ENCODE results near the gene LCTL. TPM values are rescaled to one million over a fixed set of nuclear protein-coding genes. Genes with fewer than 3 reads are reported as not detected.
"Not testable (repeated sequence)": the region's sequence is repeated elsewhere in the genome, so short reads cannot be mapped to it uniquely, and the experiment has no call there.

Gene LCTL
- total RNA-seq, 1 experiment from 2014 or later = 0.10 TPM

DNA sequence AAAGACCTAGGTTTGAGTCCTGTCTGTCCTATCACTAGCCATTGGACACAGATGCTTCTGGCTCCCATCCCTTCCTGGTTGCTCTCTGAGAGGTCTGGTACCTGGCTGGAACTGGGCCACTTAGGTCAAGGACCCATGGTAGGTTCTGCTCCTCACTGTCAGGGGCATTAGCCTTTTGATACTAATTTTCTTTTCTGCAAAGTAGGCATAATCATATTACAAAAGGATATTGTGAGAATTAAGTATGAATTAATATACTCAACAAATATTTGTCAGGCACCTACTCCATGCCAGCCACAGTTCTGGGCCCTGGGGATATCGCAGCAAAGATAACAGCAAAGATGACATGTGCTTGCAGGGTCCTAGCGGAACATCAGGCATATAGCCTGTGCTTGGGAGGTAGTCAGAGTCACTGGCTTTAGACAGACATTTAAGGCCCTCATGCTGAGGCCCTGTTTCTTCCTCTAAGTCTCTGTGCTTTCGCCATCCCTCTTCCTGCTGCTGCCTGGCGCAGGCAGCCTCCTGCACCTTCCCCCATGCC is 25.6 kb upstream of the LCTL start:
- no peak for DNase-seq (ENCODE audit: low spot score)

DNA sequence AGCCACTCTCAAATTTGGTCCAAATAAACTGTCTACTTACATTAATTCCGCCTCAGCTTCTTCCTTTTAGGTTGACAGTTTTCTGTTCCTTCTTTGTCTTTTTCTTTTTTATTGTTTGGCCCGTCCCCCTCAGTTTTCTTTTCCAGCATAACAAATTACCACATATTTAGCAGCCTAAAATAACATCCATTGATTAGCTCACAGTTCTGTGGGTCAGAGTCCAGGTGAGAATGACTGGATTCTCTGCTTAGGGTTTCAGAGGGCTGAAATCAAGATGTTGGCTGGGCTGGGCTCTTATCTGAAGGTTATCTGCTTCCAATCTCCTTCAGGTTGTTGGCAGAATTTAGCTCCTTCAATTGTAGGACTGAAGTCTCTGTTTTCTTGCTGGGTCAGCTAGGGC is 24.6 kb upstream of the LCTL start:
- DNase-seq (ENCODE audit: low spot score) = no peak

DNA sequence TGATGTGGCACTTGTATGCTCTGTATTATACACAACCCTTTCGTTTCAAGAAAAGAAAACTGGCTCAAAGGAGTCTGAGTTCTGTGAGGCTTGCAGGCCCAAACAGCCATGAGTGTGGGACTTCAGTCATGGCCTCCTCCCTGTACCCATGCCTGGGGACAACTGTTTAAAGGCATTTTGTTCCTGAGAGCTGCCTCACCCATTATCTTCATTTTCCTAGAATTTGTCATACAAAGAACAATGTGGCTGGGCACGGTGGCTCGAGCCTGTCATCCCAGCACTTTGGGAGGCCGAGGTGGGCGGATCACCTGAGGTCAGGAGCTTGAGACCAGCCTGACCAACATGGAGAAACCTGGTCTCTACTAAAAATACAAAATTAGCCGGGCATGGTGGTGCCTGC is 23.6 kb upstream of the LCTL start:
- not testable (repeated sequence) for DNase-seq (ENCODE audit: low spot score)

DNA sequence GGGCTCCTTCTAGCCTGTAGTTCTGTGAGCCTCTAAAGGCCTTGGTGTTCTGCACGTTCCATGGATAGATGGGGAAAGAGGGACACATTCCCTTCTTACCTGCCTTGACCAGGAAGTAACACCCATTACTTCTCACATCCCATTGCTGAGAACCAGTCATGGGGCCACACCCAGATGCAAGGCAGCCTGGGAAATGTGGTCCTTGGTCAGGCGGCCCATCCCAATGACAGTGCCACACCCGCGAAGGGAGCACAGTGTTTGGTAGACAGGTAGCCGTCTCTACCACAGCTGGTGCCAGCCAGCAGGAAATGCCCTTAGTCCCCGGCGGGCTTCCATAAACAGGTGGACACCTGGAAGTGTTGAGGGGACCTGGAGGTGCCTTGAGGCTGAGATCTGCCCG is 23.2 kb upstream of the LCTL start:
- DNase-seq (ENCODE audit: low spot score) = no peak

DNA sequence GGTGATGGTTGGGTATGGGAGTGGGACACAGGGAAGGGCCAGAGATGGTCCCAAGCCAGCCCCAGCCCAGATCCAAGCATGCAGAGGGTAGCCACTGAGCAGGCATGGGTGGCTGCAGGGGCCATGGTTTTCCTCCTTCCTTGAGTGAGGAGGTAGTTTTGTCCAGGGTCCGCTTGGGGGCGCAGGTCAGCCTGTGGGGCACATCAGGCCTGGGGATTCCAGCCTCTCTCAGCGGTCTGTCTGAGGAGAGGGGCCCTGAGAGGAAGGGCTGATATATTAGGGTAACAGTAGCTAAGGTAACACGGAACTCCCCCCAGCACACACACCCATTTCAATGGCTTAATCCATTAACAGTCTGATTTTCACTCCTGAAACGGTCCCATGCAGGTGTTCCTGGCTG is 22.7 kb upstream of the LCTL start:
- no peak for DNase-seq (ENCODE audit: low spot score)

DNA sequence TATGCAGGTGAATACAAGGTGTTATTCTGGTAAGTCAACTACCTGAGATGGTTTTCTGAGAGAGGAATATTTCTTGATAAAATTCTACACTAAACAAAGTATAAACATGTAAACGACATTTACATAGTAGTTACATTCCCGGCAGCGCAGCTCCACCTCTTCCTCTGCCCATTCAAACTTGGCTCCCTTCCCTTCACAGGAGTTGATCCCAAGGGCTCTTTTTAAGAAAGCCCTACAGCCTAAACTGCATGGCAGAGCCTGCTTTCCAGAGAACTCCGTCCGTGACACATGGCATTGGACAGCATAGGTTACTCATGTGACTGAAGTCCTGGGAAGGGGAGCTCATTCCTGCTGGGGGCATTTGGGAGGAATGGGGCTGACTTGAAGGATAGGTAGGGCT is 22.0 kb upstream of the LCTL start:
- no peak for DNase-seq (ENCODE audit: low spot score)

DNA sequence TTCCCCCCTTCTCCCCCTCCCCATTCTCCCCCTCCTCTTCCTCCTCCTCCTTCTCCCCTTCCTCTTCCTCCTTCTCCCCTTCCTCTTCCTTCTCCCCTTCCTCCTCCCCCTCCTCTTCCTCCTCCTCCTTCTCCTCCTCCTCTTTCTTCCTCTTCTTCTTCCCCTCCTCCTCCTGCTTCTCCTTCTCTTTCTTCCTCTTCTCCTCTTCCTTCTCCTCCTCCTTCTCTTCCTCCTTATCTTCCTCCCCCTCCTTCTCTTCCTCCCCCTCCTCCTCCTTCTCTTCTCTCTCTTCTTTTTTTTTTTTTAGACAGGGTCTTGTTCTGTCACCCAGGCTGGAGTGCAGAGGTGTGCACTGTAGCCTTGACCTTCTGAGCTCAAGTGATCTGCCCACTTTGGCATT is 21.2 kb upstream of the LCTL start:
- DNase-seq (ENCODE audit: low spot score) = no peak

DNA sequence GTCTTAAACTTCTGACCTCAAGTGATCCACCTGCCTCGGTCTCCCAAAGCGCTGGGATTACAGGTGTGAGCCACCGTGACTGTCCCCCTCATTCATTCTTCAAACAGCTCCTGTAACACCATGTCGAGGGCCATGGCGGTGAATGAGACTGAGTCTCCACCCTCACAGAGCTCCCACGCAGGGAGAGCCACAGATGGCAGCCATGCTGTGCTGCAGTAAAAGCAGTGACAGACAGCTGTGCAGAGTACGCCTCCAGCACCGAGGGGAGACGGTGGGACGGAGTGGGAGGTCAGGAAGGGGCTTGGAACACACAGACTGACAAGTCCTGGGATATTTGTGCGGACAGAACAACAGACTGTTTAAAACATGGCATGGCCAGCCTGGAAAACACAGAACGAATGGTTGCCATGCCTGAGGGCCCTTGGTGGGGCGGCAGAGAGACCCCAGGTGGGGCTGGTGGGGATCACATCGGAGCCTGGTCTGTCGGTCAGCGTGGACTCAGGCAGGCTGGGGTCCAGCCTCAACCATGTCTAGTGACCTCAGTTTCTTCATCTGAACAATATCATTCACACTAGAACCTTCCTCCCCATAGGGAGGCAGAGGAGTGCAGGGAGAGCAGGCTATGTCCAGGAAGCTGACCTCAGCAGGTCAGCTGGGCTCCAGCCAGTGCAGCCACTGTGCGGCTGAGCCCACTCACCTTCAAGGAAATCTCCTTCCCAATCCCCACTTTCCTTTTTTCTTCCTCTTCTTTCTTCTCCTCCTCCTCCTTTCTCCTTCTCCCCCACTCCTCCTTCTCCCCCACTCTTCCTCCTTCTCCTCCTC is 20.6 kb upstream of the LCTL start:
- DNase-seq (ENCODE audit: low spot score) = no peak

DNA sequence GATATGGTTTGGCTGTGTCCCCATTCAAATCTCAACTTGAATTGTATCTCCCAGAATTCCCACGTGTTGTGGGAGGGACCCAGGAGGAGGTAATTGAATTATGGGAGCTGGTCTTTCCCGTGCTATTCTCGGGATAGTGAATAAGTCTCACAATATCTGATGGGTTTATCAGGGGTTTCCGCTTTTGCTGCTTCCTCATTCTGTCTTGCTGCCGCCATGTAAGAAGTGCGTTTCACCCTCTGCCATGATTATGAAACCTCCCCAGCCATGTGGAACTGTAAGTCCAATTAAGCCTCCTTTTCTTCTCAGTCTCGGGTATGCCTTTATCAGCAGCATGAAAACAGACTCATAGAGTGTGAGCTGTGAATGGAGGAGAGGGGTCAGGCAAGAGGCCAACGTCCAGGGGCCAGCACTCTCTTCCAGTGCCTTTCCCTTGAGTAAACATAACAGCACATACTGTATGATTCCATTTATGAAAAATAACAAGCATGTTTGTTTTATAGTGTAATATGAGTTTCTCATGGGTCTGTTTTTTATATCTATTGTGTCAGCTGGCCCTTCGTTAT is 16.3 kb upstream of the LCTL start:
- no peak for DNase-seq (ENCODE audit: low spot score)

DNA sequence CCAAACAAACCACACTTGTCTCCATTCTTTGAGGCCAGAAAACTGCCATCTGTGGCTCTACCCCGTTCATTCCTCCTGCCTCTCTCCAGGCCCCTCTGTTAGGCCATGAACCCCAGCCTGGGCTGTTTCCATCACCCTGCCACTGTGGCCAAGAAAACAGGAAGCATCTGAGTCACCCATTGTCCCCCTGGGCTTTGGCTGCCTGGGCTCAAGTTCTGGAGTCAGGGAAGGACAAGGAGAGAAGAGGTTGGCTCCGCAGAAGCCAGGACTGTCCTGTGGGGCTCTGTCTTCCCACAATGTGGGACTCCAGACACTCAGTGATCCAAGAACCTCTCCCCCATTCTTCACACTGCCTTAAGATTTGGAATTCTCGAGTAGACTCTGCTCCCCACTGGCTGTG is 14.8 kb upstream of the LCTL start:
- DNase-seq (ENCODE audit: low spot score) = no peak

DNA sequence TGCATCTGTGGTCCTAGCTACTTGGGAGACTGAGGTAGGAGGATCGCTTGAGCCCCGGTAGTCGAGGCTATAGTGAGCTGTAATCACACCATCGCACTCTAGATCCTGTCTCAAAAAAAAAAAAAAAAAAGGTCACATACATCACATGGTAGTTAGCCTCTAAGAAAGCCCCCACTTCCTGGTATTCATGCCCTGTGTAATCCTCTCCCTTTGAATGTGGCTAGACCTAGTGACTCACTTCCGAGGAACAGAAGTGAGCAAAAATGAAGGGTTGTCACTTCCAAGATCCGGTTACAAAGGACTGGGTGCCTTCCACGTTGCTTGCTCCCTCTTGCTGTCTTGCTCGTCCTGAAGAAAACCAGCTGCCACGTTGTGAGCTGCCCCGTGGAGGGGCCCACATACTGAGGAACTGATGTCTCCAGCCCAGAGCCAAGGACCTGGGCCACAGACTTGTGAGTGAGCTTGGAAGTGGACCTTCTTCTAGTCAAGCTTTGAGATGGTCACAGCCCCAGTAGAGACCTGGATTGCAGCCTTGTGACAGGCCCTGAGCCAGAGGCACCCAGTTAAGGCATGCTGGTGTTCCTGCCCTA is 12.6 kb upstream of the LCTL start:
- DNase-seq (ENCODE audit: low spot score) = peak; percentile 27

DNA sequence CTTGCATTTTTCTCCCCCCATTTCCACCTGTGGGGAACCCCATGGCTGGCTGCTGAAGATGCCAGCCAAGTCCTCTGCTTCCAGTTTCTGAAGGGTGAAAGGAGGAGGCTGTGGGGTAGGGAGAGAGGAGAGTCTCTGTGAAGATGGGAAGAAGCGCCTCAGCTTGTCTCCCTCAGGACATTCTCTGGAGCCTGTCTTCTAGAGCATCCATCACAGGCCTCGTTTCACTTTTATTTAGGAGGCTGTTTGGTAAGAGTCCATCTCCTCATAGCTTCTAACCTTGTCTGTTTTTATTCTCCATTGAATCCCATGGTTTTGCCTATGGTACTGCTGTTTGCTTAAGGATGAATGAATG is 8.8 kb upstream of the LCTL start:
- no peak for DNase-seq (ENCODE audit: low spot score)

DNA sequence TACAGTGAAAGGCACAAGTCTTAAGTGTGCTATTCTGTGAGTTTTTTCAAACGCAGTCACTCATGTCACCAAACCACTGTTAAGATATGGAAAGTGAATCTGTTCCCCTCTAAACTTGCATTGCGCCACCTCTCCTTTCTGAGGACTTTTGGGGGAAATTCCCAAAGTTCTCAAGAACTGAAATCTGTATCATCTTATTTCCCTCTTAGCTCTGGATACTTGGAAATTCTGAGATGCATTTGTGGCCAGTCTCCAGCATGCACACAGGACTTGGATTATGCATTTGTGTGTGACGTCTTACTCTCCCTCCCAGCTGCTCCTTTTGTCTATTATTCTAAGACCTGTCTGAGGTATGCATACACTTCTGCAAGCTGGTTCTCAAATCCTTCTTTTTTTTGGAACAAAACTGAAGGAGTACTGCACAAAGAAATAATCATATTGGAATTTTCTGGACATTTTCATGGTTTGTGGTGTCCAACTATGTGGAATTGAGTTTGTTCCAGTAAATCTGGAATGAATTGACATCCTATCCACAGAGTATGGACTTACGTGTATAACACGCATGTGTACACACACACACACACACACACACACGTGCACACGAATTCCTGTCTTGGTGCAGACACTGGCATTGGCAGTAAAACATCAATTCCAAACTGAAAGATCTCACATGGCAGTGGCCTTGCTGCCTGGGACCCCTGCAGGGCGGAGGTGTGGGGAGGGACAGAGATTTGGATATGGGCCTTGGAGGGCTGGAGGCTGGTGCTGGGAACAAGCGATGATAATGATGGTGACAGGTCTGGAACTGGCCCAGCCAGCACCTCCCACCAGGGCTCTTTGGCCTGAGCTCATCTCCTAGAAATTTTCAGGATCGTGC is 8.2 kb upstream of the LCTL start:
- DNase-seq (ENCODE audit: low spot score) = no peak

DNA sequence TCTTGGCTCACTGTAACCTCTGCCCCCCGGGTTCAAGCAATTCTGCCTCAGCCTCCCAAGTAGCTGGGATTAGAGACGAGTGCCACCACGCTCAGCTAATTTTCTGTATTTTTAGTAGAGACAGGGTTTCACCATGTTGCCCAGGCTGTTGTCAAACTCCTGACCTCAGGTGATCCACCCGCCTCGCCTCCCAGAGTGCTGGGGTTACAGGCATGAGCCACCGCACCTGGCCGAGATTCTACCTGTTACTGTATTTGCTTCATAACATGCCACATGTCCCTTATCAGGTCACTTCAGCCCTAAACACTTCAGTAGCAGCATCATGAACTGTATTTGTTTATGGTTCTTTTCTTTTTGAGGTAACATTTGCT is 7.5 kb upstream of the LCTL start:
- no peak for DNase-seq (ENCODE audit: low spot score)

DNA sequence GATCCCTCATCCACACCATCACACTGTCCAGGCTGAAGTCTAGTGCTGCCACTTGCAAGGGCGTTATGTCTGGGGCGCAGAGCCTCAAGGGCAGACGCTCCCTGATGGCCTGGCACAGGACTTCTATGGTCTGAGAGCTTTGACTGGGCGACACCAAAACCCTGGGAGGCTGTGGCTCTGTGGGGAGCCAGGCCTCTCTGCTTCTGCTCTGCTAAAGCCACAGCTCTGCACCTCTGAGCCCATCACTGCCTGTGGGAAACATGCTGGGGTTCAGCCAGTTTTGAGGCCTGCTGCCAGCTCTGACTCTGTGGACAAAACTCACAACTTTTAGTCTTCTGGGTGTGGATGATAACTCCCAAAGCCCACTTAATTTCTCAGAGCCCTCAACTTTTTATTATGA is 6.3 kb upstream of the LCTL start:
- no peak for DNase-seq (ENCODE audit: low spot score)

DNA sequence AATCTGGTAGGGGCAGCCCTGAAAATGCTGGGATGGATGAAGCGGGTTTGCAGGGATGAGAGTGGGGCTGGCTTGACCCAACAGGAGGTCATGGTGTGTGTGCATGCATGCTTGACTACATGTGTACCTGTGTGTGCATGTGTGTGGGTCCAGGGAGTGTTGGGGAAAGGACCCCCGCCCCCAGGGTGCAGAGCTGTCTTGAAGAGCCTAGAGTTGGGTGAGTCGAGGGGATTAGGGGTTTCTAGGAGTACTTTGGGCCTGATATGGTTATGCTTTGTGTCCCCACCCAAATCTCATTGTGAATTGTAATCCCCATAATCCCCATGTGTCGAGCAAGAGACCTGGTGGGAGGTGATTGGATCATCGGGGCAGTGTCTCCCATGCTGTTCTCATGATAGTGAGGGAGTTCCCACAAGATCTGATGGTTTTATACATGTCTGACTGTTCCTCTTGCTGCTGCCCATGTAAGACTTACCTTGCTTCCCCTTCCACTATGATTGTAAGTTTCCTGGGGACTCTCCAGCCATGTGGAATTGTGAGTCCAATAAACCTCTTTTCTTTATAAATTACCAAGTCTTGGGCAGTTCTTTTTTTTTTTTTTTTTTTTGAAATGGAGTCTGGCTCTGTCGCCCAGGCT is 5.2 kb upstream of the LCTL start:
- no peak for DNase-seq (ENCODE audit: low spot score)

DNA sequence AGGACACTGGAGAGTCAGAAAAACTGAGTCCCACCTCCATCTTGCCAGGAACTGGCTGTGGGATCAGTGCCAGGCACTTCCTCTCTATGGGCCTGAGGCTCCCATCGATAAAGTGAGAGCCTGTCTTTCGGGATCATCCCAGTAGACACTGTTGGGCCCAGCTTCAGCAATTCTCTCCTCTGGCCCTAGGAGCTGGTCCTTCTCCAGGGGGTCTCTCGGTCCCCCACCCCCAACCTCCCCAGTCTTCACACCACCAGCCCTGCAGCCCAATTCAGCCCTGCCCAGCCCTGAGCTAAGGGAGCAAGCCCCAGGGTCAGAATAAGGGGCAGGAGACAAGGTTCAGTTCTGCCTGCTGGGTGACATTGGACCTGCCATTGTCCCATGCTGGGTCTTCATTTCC is 4.5 kb upstream of the LCTL start:
- DNase-seq (ENCODE audit: low spot score) = no peak

DNA sequence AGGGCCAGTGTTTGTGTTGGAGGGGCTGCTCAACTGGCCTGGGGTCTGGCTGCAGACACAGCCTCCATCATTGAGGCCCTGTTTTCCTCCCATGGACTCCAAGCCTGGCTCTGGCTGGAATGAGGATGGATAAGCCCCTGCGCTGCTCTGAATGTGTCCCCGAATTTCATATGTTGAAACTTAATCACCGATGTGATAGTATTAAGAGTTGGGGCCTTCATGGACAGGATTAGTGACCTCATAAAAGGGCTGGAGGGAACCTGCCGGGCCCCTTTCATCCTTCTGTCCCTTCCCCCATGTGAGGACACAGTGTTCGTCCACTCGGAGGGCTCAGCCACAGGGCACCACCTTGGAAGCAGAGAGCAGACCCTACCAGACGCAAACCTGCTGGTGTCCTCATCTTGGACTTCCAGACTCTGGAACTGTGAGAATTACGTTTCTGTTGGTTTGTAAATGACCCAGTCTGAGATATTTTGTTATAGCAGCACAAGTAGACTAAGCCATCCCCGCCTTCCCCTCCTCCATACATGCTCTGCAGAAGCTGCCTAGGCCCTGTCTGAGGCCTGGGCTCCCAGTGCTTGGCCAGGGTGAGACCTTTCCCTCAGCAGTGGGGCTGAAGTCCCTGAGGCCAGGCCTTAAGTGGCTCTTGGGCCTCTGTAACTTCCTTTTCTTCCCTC is 3.8 kb upstream of the LCTL start:
- no peak for DNase-seq (ENCODE audit: low spot score)

DNA sequence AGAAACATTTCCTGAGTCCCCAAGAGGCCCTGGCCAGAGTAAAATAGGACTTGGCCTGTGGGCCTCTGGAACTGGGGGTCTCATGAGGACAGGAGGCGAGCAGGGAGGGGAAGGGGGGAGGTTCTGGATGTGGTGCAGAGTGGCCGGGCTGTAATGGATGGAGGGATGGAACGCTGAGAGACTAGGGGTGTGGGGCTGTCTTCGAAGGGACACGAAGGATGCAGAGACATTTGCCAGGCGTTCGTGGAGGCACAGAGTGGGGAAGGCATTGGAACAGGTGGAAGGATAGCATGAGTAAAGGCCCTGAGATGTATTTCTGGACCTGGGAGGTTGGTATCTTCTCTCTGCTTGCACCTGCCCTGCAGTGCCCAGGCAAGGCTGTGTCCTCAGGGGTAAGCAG is 2.1 kb upstream of the LCTL start:
- DNase-seq (ENCODE audit: low spot score) = no peak

DNA sequence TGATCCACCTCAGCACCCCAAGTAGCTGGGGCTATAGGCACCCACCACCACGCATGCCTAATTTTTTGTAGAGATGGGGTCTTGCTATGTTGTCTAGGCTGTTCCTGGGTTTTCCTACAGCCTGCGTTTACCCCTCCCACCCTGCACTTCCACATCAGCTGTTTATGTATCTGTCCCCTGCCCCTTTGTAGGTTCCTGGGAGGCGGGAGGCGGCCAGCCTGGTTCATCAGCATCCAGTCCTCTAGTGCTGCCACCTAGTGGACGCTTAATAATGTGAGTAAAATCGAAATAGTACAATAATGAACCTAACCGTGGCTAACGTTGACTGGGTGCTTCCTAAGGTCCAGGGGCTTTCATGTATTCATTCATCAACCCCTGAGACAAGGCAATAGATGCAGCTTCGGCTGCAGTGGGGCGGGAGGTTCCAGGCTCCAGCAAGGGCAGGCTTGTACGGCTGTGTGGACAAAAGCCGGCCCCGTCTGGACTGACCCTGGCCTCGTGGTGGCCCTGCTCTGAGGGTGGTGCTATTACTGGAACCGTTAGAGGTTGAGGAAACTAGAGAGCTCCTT is 1.2 kb upstream of the LCTL start:
- DNase-seq (ENCODE audit: low spot score) = peak; percentile 74

DNA sequence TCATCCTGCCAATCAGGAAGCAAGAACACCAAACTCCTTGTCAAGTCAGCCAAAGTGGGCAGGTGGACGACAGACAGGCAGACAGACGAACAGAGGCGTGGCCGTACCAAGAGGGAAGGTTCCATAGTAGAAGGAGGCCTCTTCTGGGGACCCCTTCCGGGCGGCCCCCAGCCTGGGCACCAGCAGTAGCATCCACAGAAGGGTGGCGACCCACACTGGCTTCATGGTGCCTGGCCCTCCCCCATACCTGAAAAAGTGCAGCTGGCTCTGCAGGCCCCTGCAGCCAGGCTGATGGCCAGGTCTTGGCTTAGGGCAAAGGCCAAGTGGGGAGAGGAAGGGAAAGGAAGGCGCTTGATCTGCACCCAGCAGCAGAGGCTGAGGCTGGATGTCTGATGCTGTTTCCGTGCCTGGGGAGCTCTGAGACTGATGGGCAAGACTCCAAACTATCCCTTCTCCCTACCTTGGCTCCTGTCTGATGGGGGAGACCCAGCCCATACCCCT is 607 bp downstream of the LCTL start:
- no peak for DNase-seq (ENCODE audit: low spot score)
